ENCODE data around the gene IL10RA.
"Not testable (repeated sequence)": the region's sequence is repeated elsewhere in the genome, so short reads cannot be mapped to it uniquely, and the experiment has no call there.

The IL10RA gene

DNA sequence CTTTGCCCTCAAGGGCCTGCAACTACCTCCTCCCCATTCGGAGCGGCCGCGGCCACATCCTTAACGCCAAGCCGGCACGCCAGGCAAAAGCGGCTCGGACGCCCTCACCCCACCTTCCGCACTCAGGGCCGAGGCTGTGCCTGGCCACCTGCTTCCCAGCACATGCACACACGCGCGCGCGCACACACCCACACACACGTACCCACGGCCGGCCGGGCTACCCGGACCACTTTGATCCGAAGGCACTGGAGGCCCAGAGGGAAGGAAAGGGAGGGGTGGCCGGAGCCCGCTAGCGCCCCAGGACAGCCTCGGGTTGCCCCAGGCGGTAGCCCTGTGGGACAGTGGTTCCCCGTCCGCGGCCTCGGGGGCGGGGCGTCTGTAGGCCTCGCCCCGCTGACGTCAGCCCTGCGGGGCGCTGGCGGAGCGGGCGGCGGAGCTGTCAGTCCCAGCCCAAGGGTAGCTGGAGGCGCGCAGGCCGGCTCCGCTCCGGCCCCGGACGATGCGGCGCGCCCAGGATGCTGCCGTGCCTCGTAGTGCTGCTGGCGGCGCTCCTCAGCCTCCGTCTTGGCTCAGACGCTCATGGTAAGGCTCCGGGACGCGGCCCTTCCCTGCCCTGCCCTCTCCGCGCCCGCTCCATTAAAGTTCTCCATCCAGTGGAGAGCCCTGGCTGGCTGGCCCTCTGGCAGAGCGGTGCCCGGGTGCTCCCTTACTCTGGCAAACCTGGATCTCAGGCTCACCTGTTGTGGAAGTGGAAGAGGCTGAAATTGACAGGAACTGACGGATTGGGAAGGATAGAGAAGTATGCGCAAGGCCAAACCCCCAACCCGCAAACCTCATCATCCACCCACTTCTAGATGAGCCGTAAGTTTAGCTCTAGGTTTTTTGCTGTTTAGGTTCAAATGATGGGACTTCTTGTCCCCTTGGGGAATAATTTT lies at the start of gene IL10RA:
Gene IL10RA, plus strand, starts transcription at position 442 of the 935 bp plus-strand sequence. Its CDS starts 74 bp downstream, at position 516.
- no peak for FAIRE-seq

GRCh38 chr11:117936973-117937372 lies 49.2 kb upstream of the IL10RA start:
- FAIRE-seq, result no peak

DNA sequence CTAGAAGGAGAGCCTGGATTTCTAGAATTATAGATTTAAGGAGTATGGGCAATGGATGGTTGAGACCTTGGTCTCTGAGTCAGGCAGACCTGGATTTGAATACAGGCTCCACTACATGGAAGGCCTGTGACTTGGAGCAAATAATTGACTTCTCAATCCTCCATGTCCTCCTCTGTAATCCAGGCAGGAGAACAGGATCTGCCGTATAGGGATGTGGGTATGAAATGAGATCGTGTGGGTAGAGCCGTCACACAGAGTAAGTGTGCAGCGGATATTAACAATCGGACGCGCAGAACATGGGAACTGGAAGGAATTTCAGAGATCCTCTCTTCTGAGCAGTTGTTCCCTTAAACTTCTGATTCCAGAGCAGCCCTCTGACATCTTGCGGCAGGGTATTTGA lies 45.5 kb upstream of the IL10RA start:
- no peak for FAIRE-seq

DNA sequence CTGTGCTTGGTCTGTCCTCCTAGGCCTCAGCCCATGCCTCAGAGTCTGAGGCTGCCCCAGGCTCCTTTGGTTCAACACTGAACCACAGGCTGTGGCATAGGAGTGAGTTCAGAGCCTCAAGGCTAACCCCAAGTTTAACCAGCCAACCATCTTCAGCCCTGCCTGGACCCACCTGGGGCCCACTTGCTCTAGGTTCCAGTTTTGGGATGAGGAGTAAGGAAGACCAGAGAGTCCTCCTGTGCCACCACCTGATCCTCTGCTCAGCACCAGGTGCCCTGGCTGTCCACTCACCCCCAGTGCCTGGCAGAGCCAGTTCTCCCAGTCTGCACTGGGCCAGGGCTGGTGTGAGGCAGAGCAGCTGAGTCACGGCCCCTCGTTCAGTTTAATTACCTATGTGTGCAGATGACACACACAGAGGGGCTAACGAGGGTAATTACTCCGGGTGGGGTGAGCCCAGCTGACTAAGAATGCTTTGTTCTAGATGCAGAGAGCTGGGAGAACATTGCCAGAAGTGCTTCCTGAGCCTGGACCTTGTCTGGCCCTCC lies 45.0 kb upstream of the IL10RA start:
- no peak for FAIRE-seq

- no peak for FAIRE-seq
Observed at GRCh38 chr11:117941976-117942654, 44.1 kb upstream of the IL10RA start.

- no peak for FAIRE-seq
Observed at GRCh38 chr11:117944554-117944953, 41.6 kb upstream of the IL10RA start.

GRCh38 chr11:117945047-117945810 lies 41.0 kb upstream of the IL10RA start:
- no peak for FAIRE-seq

- no peak for FAIRE-seq
Observed at GRCh38 chr11:117946156-117946841, 39.9 kb upstream of the IL10RA start.

GRCh38 chr11:117946842-117947526 lies 39.2 kb upstream of the IL10RA start:
- FAIRE-seq, result no peak

GRCh38 chr11:117947751-117948150 lies 38.4 kb upstream of the IL10RA start:
- FAIRE-seq, result not testable (repeated sequence)

GRCh38 chr11:117948466-117948865 lies 37.7 kb upstream of the IL10RA start:
- FAIRE-seq, result not testable (repeated sequence)

GRCh38 chr11:117949062-117949461 lies 37.1 kb upstream of the IL10RA start:
- FAIRE-seq, result no peak

DNA sequence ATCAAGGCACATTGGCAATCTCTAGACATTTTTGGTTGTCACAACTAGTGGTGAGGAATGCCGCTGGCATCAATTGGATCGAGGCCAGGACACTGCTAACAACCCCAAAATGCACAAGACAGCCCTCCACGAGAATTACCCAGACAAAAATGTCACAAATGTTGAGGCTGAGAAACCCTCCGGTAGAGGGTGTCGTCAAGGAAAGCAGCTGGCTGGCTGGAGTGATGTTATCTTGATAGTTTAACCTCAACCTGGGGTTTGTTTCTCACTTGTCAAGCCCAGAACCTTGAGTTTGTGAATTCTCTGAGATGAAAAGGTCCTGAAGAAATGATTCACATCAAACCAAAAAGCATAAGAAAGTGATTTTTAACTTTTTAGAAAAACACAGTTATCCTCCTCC lies 35.9 kb upstream of the IL10RA start:
- FAIRE-seq, result no peak

DNA sequence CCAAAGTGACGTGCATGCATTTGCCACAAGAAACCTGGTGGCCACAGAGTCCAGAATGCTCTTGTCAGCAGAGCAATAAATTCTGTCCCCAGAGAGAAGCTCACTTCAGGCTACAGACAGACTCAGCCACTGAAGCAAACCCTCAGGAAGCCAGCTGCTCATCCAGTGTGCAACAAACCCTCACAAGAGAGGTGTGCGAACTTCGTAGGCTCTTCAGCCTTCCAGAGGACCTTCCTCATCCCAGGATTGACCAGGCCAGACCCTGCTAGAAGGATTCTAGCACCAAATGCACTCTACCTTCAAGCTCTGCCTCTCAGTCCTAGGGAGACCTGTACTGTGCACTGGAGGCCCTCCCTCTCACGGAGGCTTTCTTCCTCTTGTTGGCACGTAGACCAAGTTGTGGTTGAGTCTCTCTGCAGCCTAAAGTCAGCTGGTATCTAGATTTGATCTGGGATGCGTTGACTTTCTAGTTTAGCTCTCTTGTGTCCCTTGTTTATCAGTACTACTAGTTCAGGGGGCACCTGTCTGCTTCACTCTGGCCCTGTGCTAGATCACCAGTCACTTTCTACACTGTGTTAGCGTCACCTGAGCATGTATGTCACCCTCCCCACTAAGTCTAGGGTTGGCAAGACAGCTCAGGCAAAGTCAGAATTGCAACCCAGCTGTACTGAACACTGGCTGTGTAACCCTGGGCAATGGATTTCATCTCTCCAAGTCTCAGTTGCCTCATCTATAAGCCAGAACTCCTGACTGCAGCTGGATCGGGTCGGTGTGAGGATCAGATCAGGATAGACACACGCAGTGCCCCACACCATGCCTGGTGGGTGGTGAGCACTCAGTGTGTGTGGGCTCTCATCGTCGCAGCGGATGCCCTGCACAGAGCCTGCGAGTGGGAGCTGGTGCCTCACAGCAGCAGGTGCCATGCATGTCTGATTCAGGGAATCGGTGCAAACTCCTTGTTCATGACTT lies 34.9 kb upstream of the IL10RA start:
- FAIRE-seq, result no peak

DNA sequence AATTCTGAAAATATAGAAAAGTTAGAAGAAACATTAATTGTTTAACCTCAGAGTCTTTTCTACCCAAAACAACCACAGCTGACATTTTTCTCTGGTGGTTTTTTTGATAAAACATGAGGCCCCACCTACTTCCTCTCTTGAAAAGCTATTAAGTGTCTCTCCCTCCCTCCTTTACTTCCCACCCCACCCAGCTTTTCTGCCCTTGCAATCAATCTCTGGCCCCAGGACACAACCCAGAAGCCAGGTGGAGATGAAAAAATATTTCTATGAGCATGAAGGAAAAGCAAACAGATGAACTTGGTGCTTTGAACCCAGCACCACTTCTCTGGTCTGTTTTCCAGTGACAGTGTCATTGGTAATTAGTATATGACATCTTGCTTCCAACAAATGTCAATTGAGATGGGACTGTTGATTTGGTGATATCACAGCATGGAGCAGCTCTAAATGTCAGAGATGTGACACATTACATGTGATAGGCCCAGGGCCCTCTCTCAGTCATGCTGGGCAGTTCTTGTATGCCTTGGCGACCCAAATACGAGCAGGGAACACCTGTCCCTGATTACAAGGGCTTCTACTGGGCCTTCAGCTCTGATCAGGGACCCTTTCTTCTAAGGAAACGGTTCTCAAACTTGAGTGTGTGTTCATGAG lies 33.0 kb upstream of the IL10RA start:
- no peak for FAIRE-seq

- no peak for FAIRE-seq
Observed at GRCh38 chr11:117958949-117959348, 27.2 kb upstream of the IL10RA start.

GRCh38 chr11:117959438-117960149 lies 26.6 kb upstream of the IL10RA start:
- no peak for FAIRE-seq

DNA sequence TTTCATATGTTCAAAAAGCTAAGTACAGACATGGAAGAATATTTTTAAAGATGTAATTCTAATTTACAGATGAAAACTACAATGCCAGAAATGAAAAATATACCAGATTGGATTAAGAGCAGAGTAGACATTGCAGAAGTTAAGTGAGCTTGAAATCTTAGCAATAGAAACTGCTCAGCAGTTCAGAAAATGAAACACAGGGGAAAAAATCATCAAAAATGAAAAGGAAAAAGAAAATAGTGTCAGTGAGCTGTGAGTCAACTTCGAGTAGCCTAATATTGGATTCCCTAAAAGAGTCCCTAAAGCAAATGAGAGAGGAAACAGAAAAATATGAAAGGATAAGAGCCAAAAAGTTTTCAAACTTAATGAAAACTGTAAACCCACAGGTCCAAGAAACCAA lies 25.8 kb upstream of the IL10RA start:
- no peak for FAIRE-seq

DNA sequence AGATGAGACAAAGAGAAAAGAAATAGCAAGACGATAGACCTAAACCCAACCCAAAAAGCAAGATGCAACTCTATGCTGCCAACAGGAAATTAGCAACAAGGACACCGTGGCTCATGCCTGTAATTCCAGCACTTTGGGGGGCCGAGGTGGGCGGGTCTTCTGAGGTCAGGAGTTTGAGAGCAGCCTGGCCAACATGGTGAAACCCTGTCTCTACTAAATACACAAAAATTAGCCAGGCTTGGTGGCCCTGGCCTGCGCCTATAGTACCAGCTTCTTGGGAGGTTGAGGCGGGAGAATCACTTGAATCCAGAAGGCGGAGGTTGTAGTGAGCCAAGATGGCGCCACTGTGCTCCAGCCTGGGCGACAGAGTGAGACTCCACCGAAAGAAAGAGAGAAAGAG lies 24.3 kb upstream of the IL10RA start:
- FAIRE-seq, result no peak

All from colon (tissue), 2 donors.